Endothelial cell of umbilical vein (primary cell): ENCODE measurements around the gene EGFL7.

Experiments
- CTCF ChIP-seq, 2 donors: IDR thresholded peaks; 1 replicate in 1 of 2; 2 replicates in 1 of 2; pipeline ENCODE4 v1.5.1; 2011; ENCODE audit warnings: low read length in 2 of 2, mild to moderate bottlenecking in 2 of 2, moderate library complexity in 2 of 2, control low read depth in 1 of 2, inconsistent platforms in 1 of 2, low read depth in 1 of 2; ENCODE audit not compliant: insufficient read depth in 1 of 2; ENCODE audit errors: extremely low read depth in 1 of 2
- EZH2 ChIP-seq: IDR thresholded peaks from 2 replicates; pipeline ENCODE4 v1.6.1; 2012; ENCODE audit warnings: borderline replicate concordance, low read depth, mild to moderate bottlenecking, moderate library complexity, low read length, inconsistent platforms; ENCODE audit not compliant: severe bottlenecking
- JUN ChIP-seq: IDR thresholded peaks from 2 replicates; pipeline ENCODE4 v1.6.1; 2011; ENCODE audit warnings: borderline replicate concordance, low read depth; ENCODE audit not compliant: insufficient read length, insufficient read depth
- MYC ChIP-seq: IDR thresholded peaks from one replicate; pipeline ENCODE4 v1.6.1; 2011; ENCODE audit warnings: mild to moderate bottlenecking, low read depth, low read length
- POLR2A ChIP-seq: IDR thresholded peaks from 2 replicates; pipeline ENCODE4 v1.6.1; 2012; ENCODE audit warnings: low read depth, mild to moderate bottlenecking, control low read depth, low read length
- TF ChIP-seq, protein P1 (sequence below): IDR thresholded peaks from 2 replicates; pipeline ENCODE4 v1.6.1; 2011; ENCODE audit not compliant: insufficient read depth, insufficient read length

- TF ChIP-seq, protein P1, sequence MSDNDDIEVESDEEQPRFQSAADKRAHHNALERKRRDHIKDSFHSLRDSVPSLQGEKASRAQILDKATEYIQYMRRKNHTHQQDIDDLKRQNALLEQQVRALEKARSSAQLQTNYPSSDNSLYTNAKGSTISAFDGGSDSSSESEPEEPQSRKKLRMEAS, result no peak
- no peak for TF ChIP-seq EZH2
- TF ChIP-seq CTCF (IDR thresholded peaks at IDR 0.05; ENCODE audit: extremely low read depth in 1 of 2, insufficient read depth in 1 of 2, low read depth in 1 of 2, low read length in 2 of 2), result no peak
- no peak for TF ChIP-seq POLR2A
- TF ChIP-seq JUN, result no peak
- no peak for TF ChIP-seq MYC
Observed at GRCh38 chr9:136653323-136654079, 9.2 kb upstream of the EGFL7 start.
